T-helper 2 cell (primary cell): Measurements from ENCODE around the gene ARIH2.
A peak's percentile ranks its signal among the peaks of the same experiment; 100 is the strongest.
"Not testable (repeated sequence)": the region's sequence is repeated elsewhere in the genome, so short reads cannot be mapped to it uniquely, and the experiment has no call there.

Source experiments
- DNase-seq, 5 experiments: peaks; one replicate each; pipeline versions ENCODE4 v3.0.0 to v3.0.0-alpha.2; 2012 to 2022
- total RNA-seq, 2 donors: gene quantifications; one replicate each; lab custom pipeline; 2026; lab: John Stamatoyannopoulos, UW

ARIH2 gene
- 129 to 165 reads per million in 2 donors for total RNA-seq

GRCh38 chr3:48918388-48919214, at the start of gene ARIH2:
ARIH2 (plus strand) TSS chr3:48918842; CDS start chr3:48927559, 8,717 bp downstream.
- DNase-seq, result peak; percentile 72 to 94 (median 83)

- DNase-seq, result no peak
These were observed 41.0 kb upstream of the ARIH2 start for GRCh38 chr3:48877671-48878070.

- no peak for DNase-seq
These were observed 39.2 kb upstream of the ARIH2 start for GRCh38 chr3:48879307-48879993.

- no peak for DNase-seq
These were observed 38.7 kb upstream of the ARIH2 start for GRCh38 chr3:48879994-48880377.

DNA sequence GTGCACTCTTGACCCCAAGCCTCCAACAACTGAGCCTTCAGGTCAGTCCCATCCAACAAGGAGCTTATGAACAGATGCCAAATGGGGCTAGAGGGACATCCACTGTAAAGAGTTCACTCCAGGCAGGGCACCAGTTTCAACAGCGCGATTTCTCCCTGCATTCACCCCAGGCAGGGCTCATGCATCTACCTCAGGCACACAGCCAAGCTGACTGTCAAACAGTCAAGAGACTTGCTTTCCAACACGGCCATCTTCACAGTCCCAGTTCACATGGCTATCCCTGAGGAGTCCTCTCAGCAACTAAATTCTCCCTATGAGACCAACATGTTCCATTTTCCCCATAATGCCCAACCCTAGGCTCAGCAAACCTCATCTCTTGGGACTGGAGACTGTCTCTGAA, 37.6 kb upstream of the ARIH2 start:
- no peak for DNase-seq

DNA sequence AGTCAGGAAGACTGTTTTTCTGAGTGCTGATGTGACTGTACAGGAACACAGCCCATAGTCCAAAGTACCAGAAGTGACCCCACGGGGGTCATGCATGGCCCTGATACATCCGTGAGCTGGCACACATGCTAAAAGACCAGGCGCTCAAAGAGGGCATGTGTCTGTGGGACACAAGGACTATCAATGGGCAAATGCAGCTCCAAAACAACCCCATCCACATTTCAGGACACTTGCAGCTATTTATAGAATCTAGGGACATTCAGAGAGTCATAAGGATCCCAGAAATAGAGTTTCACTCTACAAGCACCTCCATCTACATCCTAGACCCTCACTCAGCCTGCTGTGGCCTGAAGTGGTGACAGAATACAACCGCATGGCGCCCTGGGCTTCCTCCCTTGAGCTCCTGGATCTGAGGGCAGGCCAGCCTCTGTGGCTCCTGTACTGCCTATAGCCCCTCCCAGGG, 37.0 kb upstream of the ARIH2 start:
- no peak for DNase-seq

DNA sequence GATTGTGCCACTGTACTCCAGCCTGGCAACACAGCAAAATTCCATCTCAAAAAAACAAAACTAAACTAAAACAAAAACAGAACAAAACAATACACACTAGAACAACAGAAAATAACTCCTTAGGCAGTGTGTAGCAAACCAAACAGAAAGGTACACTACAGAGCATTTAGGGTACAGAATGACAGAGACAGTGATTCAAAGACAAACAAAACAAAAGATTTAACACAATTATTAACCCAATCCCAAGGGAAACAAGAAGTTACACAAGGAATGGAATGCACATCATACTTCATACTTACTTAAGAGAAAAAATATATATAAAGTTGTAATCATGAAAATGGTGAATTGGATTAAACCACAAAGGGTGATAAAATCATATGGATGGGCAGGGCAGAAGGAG, 32.9 kb upstream of the ARIH2 start:
- DNase-seq, result no peak

DNA sequence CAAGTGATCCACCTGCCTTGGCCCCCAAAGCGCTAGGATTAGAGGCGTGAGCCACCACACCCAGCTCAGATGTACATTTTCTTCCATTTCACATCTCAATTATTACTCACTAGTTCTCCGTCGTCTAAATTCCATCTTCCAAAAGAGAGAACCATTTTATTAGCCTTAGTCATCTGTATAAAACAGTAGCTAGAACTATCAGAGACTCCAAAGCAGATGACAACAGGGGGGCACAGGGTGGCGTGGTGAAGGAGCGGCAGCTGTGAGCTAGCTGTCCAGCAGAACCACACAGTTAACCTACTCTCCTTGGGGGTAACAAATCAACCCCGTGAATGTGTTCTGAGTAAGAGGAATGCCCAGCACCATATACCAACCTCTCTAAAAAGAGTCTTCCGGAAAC, 27.0 kb upstream of the ARIH2 start:
- no peak for DNase-seq

DNA sequence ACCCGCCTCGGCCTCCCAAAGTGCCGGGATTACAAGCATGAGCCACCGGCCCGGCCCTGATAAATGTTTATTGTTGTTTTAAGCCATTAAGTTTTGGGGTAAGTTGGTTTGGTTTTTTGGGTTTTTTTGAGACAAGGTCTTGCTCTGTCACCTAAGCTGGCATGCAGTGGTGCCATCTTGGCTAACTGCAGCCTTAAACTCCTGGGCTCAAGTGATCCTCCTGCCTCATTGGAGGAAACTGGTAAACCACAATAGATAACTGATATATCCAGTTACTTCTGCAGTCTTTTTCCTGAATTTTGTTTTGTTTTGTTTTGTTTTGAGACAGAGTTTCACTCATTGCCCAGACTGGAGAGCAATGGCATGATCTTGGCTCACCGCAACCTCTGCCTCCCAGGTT, 24.1 kb upstream of the ARIH2 start:
- no peak for DNase-seq

GRCh38 chr3:48896936-48897335, 21.7 kb upstream of the ARIH2 start:
- DNase-seq, result no peak

DNA sequence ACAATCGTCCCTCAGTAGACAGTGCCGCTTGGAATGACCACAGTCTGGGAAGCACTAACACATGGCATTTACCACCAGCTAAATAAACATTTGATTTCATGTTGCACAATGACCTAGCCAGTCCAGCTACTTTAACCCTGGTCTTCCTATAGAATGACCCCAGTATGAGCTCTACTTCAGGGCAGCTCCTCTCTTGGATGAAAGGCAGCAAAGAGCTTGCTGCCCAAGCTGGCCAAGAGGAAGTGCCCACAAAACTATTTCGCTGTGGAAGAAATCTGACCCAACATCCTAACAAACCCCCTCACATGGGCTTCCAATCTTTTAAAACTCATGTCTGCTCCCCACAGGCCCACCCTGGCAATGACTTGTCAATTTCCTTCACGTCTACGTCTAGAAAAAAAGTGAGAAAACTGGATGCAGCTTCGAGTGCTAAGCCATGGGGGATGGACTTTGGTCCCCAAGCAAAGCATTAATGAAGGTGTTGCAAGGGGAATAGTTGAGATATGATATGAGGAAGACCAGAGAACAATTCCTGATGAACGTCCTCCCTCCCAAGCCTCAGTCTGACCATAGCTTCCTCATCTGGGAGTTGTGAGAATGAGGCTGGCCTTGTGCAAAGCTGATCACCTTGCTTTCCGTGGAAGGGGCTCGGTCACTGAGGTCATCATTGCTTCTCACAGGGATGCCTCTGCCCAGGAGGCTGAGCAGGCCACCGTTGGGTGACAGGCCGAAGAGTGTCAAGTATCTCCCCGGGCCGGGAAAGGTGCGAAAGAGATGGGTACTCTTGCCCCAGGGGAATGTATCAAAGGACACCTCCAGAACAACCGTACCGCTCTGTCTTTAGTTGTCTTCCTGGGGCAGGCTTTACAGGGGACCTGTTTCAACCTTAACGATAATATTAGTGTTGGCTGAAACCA, 20.9 kb upstream of the ARIH2 start:
- DNase-seq, result no peak

- peak; percentile 73 to 95 (median 83) for DNase-seq
These were observed 20.0 kb upstream of the ARIH2 start, which contains the start of gene SLC25A20 for GRCh38 chr3:48898383-48899234. SLC25A20 (minus strand) TSS chr3:48898882; CDS start chr3:48898794, 88 bp downstream.

DNA sequence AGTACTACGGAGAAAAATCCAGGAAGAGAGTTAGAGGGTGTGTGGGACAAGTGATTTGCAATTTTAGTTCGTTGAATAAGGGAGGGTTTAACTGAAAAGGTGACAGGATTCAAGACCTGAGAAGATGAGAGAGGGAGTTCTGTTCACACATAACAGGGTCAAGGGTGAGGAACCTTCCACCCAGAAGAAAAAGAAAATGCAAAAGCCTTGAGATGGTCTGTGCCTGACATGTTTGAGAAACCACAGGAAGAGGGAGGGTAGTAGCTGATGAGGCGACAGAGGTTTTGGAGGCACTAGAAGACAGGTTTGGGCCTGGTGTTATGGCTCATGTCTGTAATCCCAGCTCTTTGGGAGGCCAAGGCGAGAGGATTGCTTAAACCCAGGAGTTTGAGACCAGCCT, 19.4 kb upstream of the ARIH2 start:
- peak in 2 of 5 experiments; percentile 59 to 90 for DNase-seq

- DNase-seq, result not testable (repeated sequence)
These were observed 11.6 kb upstream of the ARIH2 start for GRCh38 chr3:48907026-48907425.

GRCh38 chr3:48915296-48915695, 3.3 kb upstream of the ARIH2 start:
- no peak for DNase-seq

GRCh38 chr3:48919215-48920138, 835 bp downstream of the ARIH2 start:
- DNase-seq, result peak; percentile 23 to 89 (median 59)

GRCh38 chr3:48926425-48927392, 8.1 kb downstream of the ARIH2 start:
- DNase-seq, result no peak

DNA sequence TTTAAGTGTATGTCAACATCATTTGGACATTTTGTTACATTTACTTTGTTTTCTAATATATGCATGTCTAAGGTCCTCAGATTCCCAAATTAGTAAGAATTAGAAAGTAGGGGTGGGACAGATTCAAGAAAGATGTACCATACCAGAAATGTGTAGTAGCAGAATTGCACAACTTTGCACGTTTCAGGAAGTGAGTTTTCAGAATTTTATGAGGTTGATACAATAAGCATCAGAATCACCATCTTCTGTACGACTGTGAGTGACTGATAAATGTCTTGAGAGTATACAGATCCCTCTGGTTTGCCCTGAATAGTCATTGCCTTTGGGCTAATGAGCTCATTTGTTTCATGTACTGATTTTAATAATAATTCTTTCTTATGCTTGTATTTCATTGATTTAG, 9.3 kb downstream of the ARIH2 start:
- DNase-seq, result peak in 1 of 5 experiments; percentile 47

DNA sequence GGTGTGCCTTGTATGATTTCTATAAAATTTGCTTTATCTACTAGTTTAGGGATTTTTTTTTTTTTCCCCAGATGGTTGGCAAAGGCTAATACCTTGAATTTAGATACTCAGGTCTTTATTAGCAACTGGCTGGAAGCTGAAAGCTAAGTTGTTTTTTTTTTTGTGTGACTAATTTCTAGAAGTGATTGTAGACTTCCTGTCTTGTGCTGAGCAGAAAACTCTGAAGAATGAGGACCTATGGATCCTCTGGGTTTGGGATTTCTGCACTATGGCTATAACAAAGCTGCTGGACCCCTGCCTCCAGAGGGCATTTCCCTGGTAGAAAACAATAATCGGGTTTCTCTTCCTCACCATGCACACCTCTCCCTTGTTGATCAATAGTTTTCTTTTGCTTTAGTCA, 10.0 kb downstream of the ARIH2 start:
- DNase-seq, result peak in 1 of 5 experiments; percentile 43
